GM19239 (cell line): Measurements from ENCODE around the gene CLDN6.
A peak's percentile ranks its signal among the peaks of the same experiment; 100 is the strongest.

Experiments
- DNase-seq: peaks from one replicate; pipeline ENCODE4 v3.0.0; 2011; ENCODE audit warnings: low spot score; ENCODE audit not compliant: insufficient read length
- FAIRE-seq: peaks from 2 replicates; lab custom pipeline; 2011; peaks lifted over from hg19 to GRCh38; lab: Jason Lieb, UNC

Gene CLDN6

GRCh38 chr16:2974319-2975056, 43.5 kb downstream of the CLDN6 start:
- DNase-seq (no peak), FAIRE-seq (no peak)

- no peak for DNase-seq
- no peak for FAIRE-seq
These were observed 44.2 kb downstream of the CLDN6 start for GRCh38 chr16:2973605-2974318.

- no peak for FAIRE-seq
- DNase-seq = no peak
These were observed 44.9 kb downstream of the CLDN6 start for GRCh38 chr16:2973093-2973492.

GRCh38 chr16:2971985-2972784, 45.8 kb downstream of the CLDN6 start:
- DNase-seq (no peak), FAIRE-seq (no peak)

GRCh38 chr16:2971134-2971984, 46.6 kb downstream of the CLDN6 start:
- FAIRE-seq (no peak), DNase-seq (no peak)

- FAIRE-seq (no peak), DNase-seq (no peak)
These were observed 47.4 kb downstream of the CLDN6 start for GRCh38 chr16:2970563-2970962.

GRCh38 chr16:2969545-2970521, 48.1 kb downstream of the CLDN6 start:
- FAIRE-seq (peak; percentile 67), DNase-seq (peak; percentile 87)

- FAIRE-seq = peak; percentile 93
- peak; percentile 98 for DNase-seq
These were observed 49.0 kb downstream of the CLDN6 start, which contains the start of gene PAQR4 for GRCh38 chr16:2968738-2969544. Gene PAQR4 (plus strand): TSS chr16:2969348. CDS start chr16:2969675, 327 bp downstream.

GRCh38 chr16:2968368-2968737, 49.6 kb downstream of the CLDN6 start:
- FAIRE-seq (no peak), DNase-seq (no peak)

GRCh38 chr16:2967721-2968161, 50.2 kb downstream of the CLDN6 start:
- DNase-seq = no peak
- no peak for FAIRE-seq

GRCh38 chr16:2967211-2967631, 50.8 kb downstream of the CLDN6 start:
- DNase-seq = no peak
- no peak for FAIRE-seq

- FAIRE-seq = no peak
- no peak for DNase-seq
These were observed 51.2 kb downstream of the CLDN6 start for GRCh38 chr16:2966808-2967191.

- FAIRE-seq (no peak), DNase-seq (no peak)
These were observed 51.8 kb downstream of the CLDN6 start for GRCh38 chr16:2966043-2966807.
